ENCODE data around the gene FUNDC2. TPM values are rescaled to one million over a fixed set of nuclear protein-coding genes. Genes with fewer than 3 reads are reported as not detected.

Gene FUNDC2
- polyA plus RNA-seq, 1 donor (not counting 4 experiments of a cell fraction or from before 2014, with no cell fraction given) = 98.1 TPM

- TF ChIP-seq EZH2 (IDR thresholded peaks at IDR 0.05; ENCODE audit: low read length) (no peak), CTCF (optimal IDR thresholded peaks at IDR 0.05 in 1 of 3, IDR thresholded peaks at IDR 0.05 in 1 of 3, conservative IDR thresholded peaks at IDR 0.05 in 1 of 3; ENCODE audit: extremely low read depth in 1 of 3, insufficient read depth in 2 of 3, low read length in 3 of 3) (no peak)
- Histone ChIP-seq H3K27me3 (ENCODE audit: control insufficient read depth, extremely low read depth, insufficient read depth, low read length) (no peaks in the 10 kb centered on the region), H3K9me3 (ENCODE audit: control insufficient read depth, low read depth, low read length) (no peaks in the 10 kb centered on the region), H4K20me1 (ENCODE audit: control insufficient read depth, extremely low read depth, insufficient read depth, low read length) (peaks cover 2% of the 10 kb centered on the region), H3K79me2 (ENCODE audit: control insufficient read depth, insufficient read depth, low read length) (peaks cover 11% of the 10 kb centered on the region), H3K9ac (ENCODE audit: control insufficient read depth, extremely low read depth, insufficient read depth, low read length) (no peak overlapping the region), H3K27ac (ENCODE audit: control insufficient read depth, insufficient read depth, low read length) (no peak overlapping the region), H3K4me3 (ENCODE audit: control insufficient read depth in 2 of 3, extremely low read depth in 1 of 3, insufficient read depth in 2 of 3, low read depth in 1 of 3, low read length in 3 of 3) (no peak overlapping the region), H3K36me3 (ENCODE audit: control insufficient read depth in 2 of 2, extremely low read depth in 1 of 2, insufficient read depth in 2 of 2, low read length in 2 of 2) (no peaks in the 10 kb centered on the region), H3K4me1 (ENCODE audit: control insufficient read depth, extremely low read depth, insufficient read depth, low read length) (peaks cover 3% of the 10 kb centered on the region), H2AFZ (ENCODE audit: control insufficient read depth, low read length) (no peak overlapping the region), H3K9me1 (ENCODE audit: control insufficient read depth, extremely low read depth, insufficient read depth, low read length) (no peaks in the 10 kb centered on the region), H3K4me2 (ENCODE audit: control insufficient read depth, extremely low read depth, insufficient read depth, low read depth, low read length) (peak overlapping the region; percentile 6)
- DNase-seq (ENCODE audit: low read depth, low spot score) = no peak
- FAIRE-seq = no peak
- dilution Hi-C loops (cut with MboI; ENCODE audit: extremely low pct_ligation_motif_present, low sequenced_read_pairs) = no loop called here
Measured at GRCh38 chrX:155065035-155065734, 38.5 kb downstream of the FUNDC2 start.

- Histone ChIP-seq H3K9ac (ENCODE audit: control insufficient read depth, extremely low read depth, insufficient read depth, low read length) (no peak overlapping the region), H3K9me3 (ENCODE audit: control insufficient read depth, low read depth, low read length) (no peaks in the 10 kb centered on the region), H3K27me3 (ENCODE audit: control insufficient read depth, extremely low read depth, insufficient read depth, low read length) (no peaks in the 10 kb centered on the region), H3K79me2 (ENCODE audit: control insufficient read depth, insufficient read depth, low read length) (peaks cover 26% of the 10 kb centered on the region), H3K4me1 (ENCODE audit: control insufficient read depth, extremely low read depth, insufficient read depth, low read length) (peaks cover 3% of the 10 kb centered on the region), H3K36me3 (ENCODE audit: control insufficient read depth in 2 of 2, extremely low read depth in 1 of 2, insufficient read depth in 2 of 2, low read length in 2 of 2) (no peaks in the 10 kb centered on the region), H3K27ac (ENCODE audit: control insufficient read depth, insufficient read depth, low read length) (no peak overlapping the region), H2AFZ (ENCODE audit: control insufficient read depth, low read length) (no peak overlapping the region), H4K20me1 (ENCODE audit: control insufficient read depth, extremely low read depth, insufficient read depth, low read length) (peaks cover 2% of the 10 kb centered on the region), H3K4me3 (ENCODE audit: control insufficient read depth in 2 of 3, extremely low read depth in 1 of 3, insufficient read depth in 2 of 3, low read depth in 1 of 3, low read length in 3 of 3) (no peak overlapping the region), H3K9me1 (ENCODE audit: control insufficient read depth, extremely low read depth, insufficient read depth, low read length) (no peaks in the 10 kb centered on the region), H3K4me2 (ENCODE audit: control insufficient read depth, extremely low read depth, insufficient read depth, low read depth, low read length) (peak overlapping the region; percentile 2)
- DNase-seq (ENCODE audit: low read depth, low spot score) = no peak
- no peak for FAIRE-seq
- dilution Hi-C loops (cut with MboI; ENCODE audit: extremely low pct_ligation_motif_present, low sequenced_read_pairs) = no loop called here
- TF ChIP-seq CTCF (optimal IDR thresholded peaks at IDR 0.05 in 1 of 3, IDR thresholded peaks at IDR 0.05 in 1 of 3, conservative IDR thresholded peaks at IDR 0.05 in 1 of 3; ENCODE audit: extremely low read depth in 1 of 3, insufficient read depth in 2 of 3, low read length in 3 of 3) (no peak), EZH2 (IDR thresholded peaks at IDR 0.05; ENCODE audit: low read length) (no peak)
Measured at GRCh38 chrX:155068165-155068564, 41.5 kb downstream of the FUNDC2 start.

All from keratinocyte (primary cell).